ENCODE data around the gene STIM2.

GRCh38 chr4:26896636-26897035 lies 36.0 kb downstream of the STIM2 start:
- TF ChIP-seq CTCF (IDR thresholded peaks at IDR 0.05 in 4 of 5, conservative IDR thresholded peaks at IDR 0.05 in 1 of 5) (no peak), POLR2A (IDR thresholded peaks at IDR 0.05) (no peak)

Data from gastrocnemius medialis (tissue), 4 donors.